ENCODE results near the gene CACYBP. TPM values are rescaled to one million over a fixed set of nuclear protein-coding genes. Genes with fewer than 3 reads are reported as not detected.

The CACYBP gene
- polyA plus RNA-seq, 1 donor (not counting 4 experiments of a cell fraction or from before 2014, with no cell fraction given) = 59.3 TPM

DNA sequence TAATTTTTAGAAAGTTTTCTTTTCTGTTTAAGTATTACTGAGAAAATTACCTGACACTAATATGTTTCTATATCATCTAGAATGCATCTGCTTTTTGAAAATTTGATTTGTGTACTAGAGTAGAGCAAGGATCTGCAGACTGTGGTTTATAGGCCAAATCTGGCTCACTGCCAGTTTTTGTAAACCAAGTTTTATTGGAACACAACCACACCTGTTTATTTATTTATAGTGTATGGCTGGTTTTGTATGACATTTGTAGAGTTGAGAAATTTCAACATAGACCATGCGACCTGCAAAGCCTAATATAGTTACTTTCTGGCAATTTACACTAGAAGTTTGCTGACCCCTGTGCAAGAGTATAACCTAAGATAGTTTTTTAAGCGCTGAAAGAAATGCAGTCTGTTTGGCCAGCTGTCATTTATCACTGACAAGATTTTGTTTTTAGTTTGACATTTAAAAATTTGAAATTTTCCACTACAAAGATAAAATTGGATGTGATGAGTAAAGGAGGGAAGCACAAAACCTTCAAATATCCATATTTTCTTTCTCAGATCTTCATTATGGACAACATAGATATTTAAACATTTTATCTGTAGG lies 36.1 kb upstream of the CACYBP start:
- TF ChIP-seq CTCF (optimal IDR thresholded peaks at IDR 0.05 in 1 of 3, IDR thresholded peaks at IDR 0.05 in 1 of 3, conservative IDR thresholded peaks at IDR 0.05 in 1 of 3; ENCODE audit: extremely low read depth in 1 of 3, insufficient read depth in 2 of 3, low read length in 3 of 3) = no peak
- no peak for TF ChIP-seq EZH2 (IDR thresholded peaks at IDR 0.05; ENCODE audit: low read length)
- dilution Hi-C loops (cut with MboI; ENCODE audit: extremely low pct_ligation_motif_present, low sequenced_read_pairs) = no loop called here
- no peak overlapping the region for H3K4me3 ChIP-seq (ENCODE audit: control insufficient read depth in 2 of 3, extremely low read depth in 1 of 3, insufficient read depth in 2 of 3, low read depth in 1 of 3, low read length in 3 of 3)

DNA sequence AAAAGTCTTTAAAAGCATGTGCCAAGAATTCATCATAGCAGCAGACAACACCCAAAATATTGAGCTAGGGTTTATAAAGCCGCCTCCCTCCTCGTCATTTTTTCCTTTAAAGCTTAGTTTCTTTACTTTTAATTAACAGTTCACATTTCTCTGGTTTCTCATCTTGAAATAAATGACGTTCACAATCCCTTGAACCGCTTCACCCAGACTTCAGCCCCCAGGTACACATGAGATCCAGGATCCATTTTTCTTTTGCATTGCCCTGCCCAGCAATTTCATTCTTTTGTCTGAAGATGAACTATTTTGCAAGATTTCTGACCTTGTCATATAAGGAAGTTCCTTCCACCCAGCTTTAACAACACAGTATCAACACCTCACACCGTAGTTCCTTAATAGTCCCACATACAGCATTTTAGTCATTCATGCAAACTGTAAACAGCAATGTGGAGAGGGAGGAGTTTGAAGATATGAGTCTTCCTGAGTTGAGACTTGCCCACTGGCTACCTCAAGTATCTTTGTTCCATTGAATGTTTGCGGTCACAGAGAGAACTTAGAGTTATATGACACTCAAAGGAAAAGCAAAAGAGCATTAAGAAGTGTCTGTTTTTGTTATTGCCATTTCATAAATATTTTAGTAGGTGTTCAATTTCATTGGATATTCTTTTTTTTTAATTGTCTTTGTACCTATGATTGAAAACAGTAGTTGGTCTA lies 35.3 kb upstream of the CACYBP start:
- DNase-seq (ENCODE audit: low read depth, low spot score) (peak; percentile 42), FAIRE-seq (peak; percentile 93)
- dilution Hi-C loops (cut with MboI; ENCODE audit: extremely low pct_ligation_motif_present, low sequenced_read_pairs) = no loop called here
- H3K9me3 ChIP-seq (ENCODE audit: control insufficient read depth, low read depth, low read length) = no peaks in the 10 kb centered on the region
- H2AFZ ChIP-seq (ENCODE audit: control insufficient read depth, low read length) = peak overlapping the region; percentile 68
- H3K4me1 ChIP-seq (ENCODE audit: control insufficient read depth, extremely low read depth, insufficient read depth, low read length) = peaks cover 29% of the 10 kb centered on the region
- no peaks in the 10 kb centered on the region for H3K27me3 ChIP-seq (ENCODE audit: control insufficient read depth, extremely low read depth, insufficient read depth, low read length)
- H3K27ac ChIP-seq (ENCODE audit: control insufficient read depth, insufficient read depth, low read length) = peak overlapping the region; percentile 53
- peak overlapping the region; percentile 63 for H3K4me2 ChIP-seq (ENCODE audit: control insufficient read depth, extremely low read depth, insufficient read depth, low read depth, low read length)
- H3K9me1 ChIP-seq (ENCODE audit: control insufficient read depth, extremely low read depth, insufficient read depth, low read length) = no peaks in the 10 kb centered on the region
- H3K36me3 ChIP-seq (ENCODE audit: control insufficient read depth in 2 of 2, extremely low read depth in 1 of 2, insufficient read depth in 2 of 2, low read length in 2 of 2) = no peaks in the 10 kb centered on the region
- H4K20me1 ChIP-seq (ENCODE audit: control insufficient read depth, extremely low read depth, insufficient read depth, low read length) = no peaks in the 10 kb centered on the region
- no peaks in the 10 kb centered on the region for H3K79me2 ChIP-seq (ENCODE audit: control insufficient read depth, insufficient read depth, low read length)
- peak overlapping the region; percentile 9 for H3K9ac ChIP-seq (ENCODE audit: control insufficient read depth, extremely low read depth, insufficient read depth, low read length)
- peak overlapping the region in 1 of 3 experiments; percentile 15 for H3K4me3 ChIP-seq (ENCODE audit: control insufficient read depth in 2 of 3, extremely low read depth in 1 of 3, insufficient read depth in 2 of 3, low read depth in 1 of 3, low read length in 3 of 3)
- TF ChIP-seq CTCF (optimal IDR thresholded peaks at IDR 0.05 in 1 of 3, IDR thresholded peaks at IDR 0.05 in 1 of 3, conservative IDR thresholded peaks at IDR 0.05 in 1 of 3; ENCODE audit: extremely low read depth in 1 of 3, insufficient read depth in 2 of 3, low read length in 3 of 3) (no peak), EZH2 (IDR thresholded peaks at IDR 0.05; ENCODE audit: low read length) (no peak)

More for the DNA sequence above, 36.1 kb upstream of the CACYBP start:
- no peaks in the 10 kb centered on the region for H3K9me1 ChIP-seq (ENCODE audit: control insufficient read depth, extremely low read depth, insufficient read depth, low read length)
- H3K9ac ChIP-seq (ENCODE audit: control insufficient read depth, extremely low read depth, insufficient read depth, low read length) = no peak overlapping the region
- H2AFZ ChIP-seq (ENCODE audit: control insufficient read depth, low read length) = no peak overlapping the region
- no peaks in the 10 kb centered on the region for H3K9me3 ChIP-seq (ENCODE audit: control insufficient read depth, low read depth, low read length)
- peaks cover 29% of the 10 kb centered on the region for H3K4me1 ChIP-seq (ENCODE audit: control insufficient read depth, extremely low read depth, insufficient read depth, low read length)
- no peak overlapping the region for H3K4me2 ChIP-seq (ENCODE audit: control insufficient read depth, extremely low read depth, insufficient read depth, low read depth, low read length)
- H3K27me3 ChIP-seq (ENCODE audit: control insufficient read depth, extremely low read depth, insufficient read depth, low read length) = no peaks in the 10 kb centered on the region
- FAIRE-seq (no peak), DNase-seq (ENCODE audit: low read depth, low spot score) (no peak)
- H3K36me3 ChIP-seq (ENCODE audit: control insufficient read depth in 2 of 2, extremely low read depth in 1 of 2, insufficient read depth in 2 of 2, low read length in 2 of 2) = no peaks in the 10 kb centered on the region
- H3K27ac ChIP-seq (ENCODE audit: control insufficient read depth, insufficient read depth, low read length) = peak overlapping the region; percentile 53
- no peaks in the 10 kb centered on the region for H3K79me2 ChIP-seq (ENCODE audit: control insufficient read depth, insufficient read depth, low read length)
- H4K20me1 ChIP-seq (ENCODE audit: control insufficient read depth, extremely low read depth, insufficient read depth, low read length) = no peaks in the 10 kb centered on the region
